Ovary (tissue), 3 donors: ENCODE measurements around the gene NTN5.

ENCODE experiments used
- POLR2A ChIP-seq: fragments of 450-650 bp; IDR thresholded peaks from one replicate; pipeline ENCODE4 v1.6.1; 2017; ENCODE audit warnings: antibody characterized with exemption, mild to moderate bottlenecking, moderate library complexity
- TF ChIP-seq, protein P1 (sequence below), 3 donors: fragments of 450-650 bp in 2 of 3; fragments of 200-600 bp in 1 of 3; IDR thresholded peaks; one replicate each; pipeline versions ENCODE4 v1.5.1 to v1.8.0; 2016 to 2022; ENCODE audit warnings: antibody characterized with exemption in 3 of 3, mild to moderate bottlenecking in 1 of 3
- donor health status: DM: no; HTN: no; CAD: no.

- TF ChIP-seq, protein P1, sequence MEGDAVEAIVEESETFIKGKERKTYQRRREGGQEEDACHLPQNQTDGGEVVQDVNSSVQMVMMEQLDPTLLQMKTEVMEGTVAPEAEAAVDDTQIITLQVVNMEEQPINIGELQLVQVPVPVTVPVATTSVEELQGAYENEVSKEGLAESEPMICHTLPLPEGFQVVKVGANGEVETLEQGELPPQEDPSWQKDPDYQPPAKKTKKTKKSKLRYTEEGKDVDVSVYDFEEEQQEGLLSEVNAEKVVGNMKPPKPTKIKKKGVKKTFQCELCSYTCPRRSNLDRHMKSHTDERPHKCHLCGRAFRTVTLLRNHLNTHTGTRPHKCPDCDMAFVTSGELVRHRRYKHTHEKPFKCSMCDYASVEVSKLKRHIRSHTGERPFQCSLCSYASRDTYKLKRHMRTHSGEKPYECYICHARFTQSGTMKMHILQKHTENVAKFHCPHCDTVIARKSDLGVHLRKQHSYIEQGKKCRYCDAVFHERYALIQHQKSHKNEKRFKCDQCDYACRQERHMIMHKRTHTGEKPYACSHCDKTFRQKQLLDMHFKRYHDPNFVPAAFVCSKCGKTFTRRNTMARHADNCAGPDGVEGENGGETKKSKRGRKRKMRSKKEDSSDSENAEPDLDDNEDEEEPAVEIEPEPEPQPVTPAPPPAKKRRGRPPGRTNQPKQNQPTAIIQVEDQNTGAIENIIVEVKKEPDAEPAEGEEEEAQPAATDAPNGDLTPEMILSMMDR (IDR thresholded peaks at IDR 0.05), result no peak
- no peak for TF ChIP-seq POLR2A
These were observed 10.5 kb upstream of the NTN5 start for GRCh38 chr19:48683349-48683748.
